HL-60 (cell line): ENCODE data around the gene ATP2B3.

ENCODE experiments used
- DNase-seq, 2 experiments: peaks; one replicate each; pipeline ENCODE4 v3.0.0-alpha.2; 2010 to 2020; ENCODE audit warnings: low read depth in 1 of 2, low spot score in 1 of 2
- H3K27ac ChIP-seq: fragments of 250-450 bp; sonication (Bioruptor Pico); replicated peaks from 2 replicates; pipeline ENCODE4 v1.5.1; 2020; ENCODE audit warnings: mild to moderate bottlenecking, moderate library complexity
- H3K27me3 ChIP-seq: fragments of 250-450 bp; sonication (Bioruptor Pico); 2 replicates; pipeline ENCODE4 v1.5.1; 2021; ENCODE audit warnings: mild to moderate bottlenecking, moderate library complexity; ENCODE audit not compliant: insufficient read depth, poor library complexity, severe bottlenecking
- H3K4me3 ChIP-seq: replicated peaks from 2 replicates; pipeline ENCODE4 v1.5.1; 2011; ENCODE audit warnings: mild to moderate bottlenecking, control low read depth, low read length; ENCODE audit not compliant: insufficient read depth
- CTCF ChIP-seq: IDR thresholded peaks from one replicate; pipeline ENCODE4 v1.5.1; 2011; ENCODE audit warnings: low read length, control low read depth, inconsistent platforms; ENCODE audit not compliant: insufficient read depth
- GABPA ChIP-seq: IDR thresholded peaks from 2 replicates; pipeline ENCODE4 v1.6.1; 2012; ENCODE audit warnings: low read depth
- POLR2AphosphoS5 ChIP-seq: IDR thresholded peaks from 2 replicates; pipeline ENCODE4 v1.6.1; 2012; ENCODE audit warnings: low read depth
- REST ChIP-seq: IDR thresholded peaks from 2 replicates; pipeline ENCODE4 v1.6.1; 2012; ENCODE audit warnings: low read depth; ENCODE audit not compliant: insufficient replicate concordance
- SPI1 ChIP-seq: IDR thresholded peaks from 2 replicates; pipeline ENCODE4 v1.6.1; 2012; ENCODE audit warnings: low read depth, mild to moderate bottlenecking, borderline replicate concordance

ATP2B3 gene

GRCh38 chrX:153486171-153486570, 31.3 kb upstream of the ATP2B3 start:
- TF ChIP-seq GABPA (no peak), CTCF (no peak), REST (no peak), SPI1 (no peak), POLR2AphosphoS5 (no peak)
- H3K27me3 ChIP-seq, result no peaks in the 10 kb centered on the region
- no peak overlapping the region for H3K4me3 ChIP-seq
- no peak overlapping the region for H3K27ac ChIP-seq
- no peak for DNase-seq

GRCh38 chrX:153487590-153488071, 29.8 kb upstream of the ATP2B3 start:
- DNase-seq, result no peak
- H3K27me3 ChIP-seq, result no peaks in the 10 kb centered on the region
- H3K27ac ChIP-seq, result no peak overlapping the region
- H3K4me3 ChIP-seq, result no peak overlapping the region
- no peak for TF ChIP-seq POLR2AphosphoS5
- TF ChIP-seq SPI1, result no peak

DNA sequence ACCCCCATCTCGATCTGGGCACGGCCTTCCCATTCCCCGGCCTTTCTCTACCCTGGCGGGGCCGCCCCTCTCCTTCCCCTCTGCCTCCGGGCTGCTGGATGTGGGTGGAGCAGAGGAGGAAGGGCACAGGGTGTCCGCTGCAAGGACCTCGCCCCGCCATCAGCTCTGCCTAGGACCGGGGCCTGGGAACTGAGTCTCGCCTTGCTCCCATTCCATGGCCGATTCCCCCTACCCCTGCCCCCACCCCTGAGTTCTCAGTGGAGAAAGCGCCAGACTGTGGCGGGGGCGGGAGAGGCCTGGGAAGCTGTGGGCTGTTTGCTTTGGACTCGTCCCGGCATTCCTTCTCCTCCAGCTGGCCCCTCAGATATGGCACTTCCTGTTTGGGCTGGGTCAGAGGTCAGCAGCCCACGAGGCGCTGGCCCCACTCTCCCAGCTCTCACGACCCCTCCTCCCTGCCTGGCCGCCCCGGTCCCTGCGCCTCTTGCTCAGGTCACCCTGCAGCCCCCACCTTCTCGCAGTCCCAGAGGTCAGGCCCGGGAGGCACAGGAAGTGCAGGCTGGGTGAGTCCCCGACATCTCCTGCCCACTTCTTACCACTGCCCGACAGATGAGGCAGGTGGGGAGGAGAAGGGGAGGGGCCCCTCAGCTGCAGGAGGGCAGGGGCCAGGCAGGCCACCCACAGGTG, 29.1 kb upstream of the ATP2B3 start:
- Histone ChIP-seq H3K27me3 (no peaks in the 10 kb centered on the region), H3K4me3 (no peak overlapping the region), H3K27ac (no peak overlapping the region)
- DNase-seq, result no peak
- TF ChIP-seq POLR2AphosphoS5 (no peak), SPI1 (no peak), GABPA (no peak), CTCF (no peak), REST (no peak)

GRCh38 chrX:153490217-153490930, 27.1 kb upstream of the ATP2B3 start:
- no peaks in the 10 kb centered on the region for H3K27me3 ChIP-seq
- TF ChIP-seq POLR2AphosphoS5 (no peak), GABPA (no peak), SPI1 (no peak), CTCF (no peak), REST (no peak)
- no peak overlapping the region for H3K27ac ChIP-seq
- no peak for DNase-seq
- H3K4me3 ChIP-seq, result no peak overlapping the region
